Activated CD8-positive, alpha-beta memory T cell treated with anti-CD3 and anti-CD28 coated beads, Interleukin-2, amount 50 U/mL, for 4 hours (primary cell): ENCODE results near the gene KNTC1.
"Not testable (repeated sequence)": the region's sequence is repeated elsewhere in the genome, so short reads cannot be mapped to it uniquely, and the experiment has no call there.

Experiments used
- DNase-seq: peaks from one replicate; pipeline ENCODE4 v3.0.0-alpha.2; 2020

KNTC1 gene

GRCh38 chr12:122526683-122527477, at the start of gene KNTC1, which contains the start of gene RSRC2:
KNTC1 (plus strand) TSS chr12:122527249; CDS start chr12:122530064, 2,815 bp downstream.
RSRC2 (minus strand) TSS chr12:122526936; CDS start chr12:122526853, 83 bp downstream.
- DNase-seq, result peak; percentile 96

GRCh38 chr12:122480753-122481152, 46.3 kb upstream of the KNTC1 start:
- no peak for DNase-seq

- no peak for DNase-seq
Observed at GRCh38 chr12:122481861-122482260, 45.2 kb upstream of the KNTC1 start.

GRCh38 chr12:122483969-122484368, 43.1 kb upstream of the KNTC1 start:
- DNase-seq, result no peak

- not testable (repeated sequence) for DNase-seq
Observed at GRCh38 chr12:122484385-122484784, 42.7 kb upstream of the KNTC1 start.

- DNase-seq, result not testable (repeated sequence)
Observed at GRCh38 chr12:122486360-122486759, 40.7 kb upstream of the KNTC1 start.

GRCh38 chr12:122486805-122487426, 40.1 kb upstream of the KNTC1 start:
- DNase-seq, result no peak

- not testable (repeated sequence) for DNase-seq
Observed at GRCh38 chr12:122487807-122488206, 39.2 kb upstream of the KNTC1 start.

GRCh38 chr12:122489038-122489437, 38.0 kb upstream of the KNTC1 start:
- no peak for DNase-seq

- no peak for DNase-seq
Observed at GRCh38 chr12:122491991-122492390, 35.1 kb upstream of the KNTC1 start.

GRCh38 chr12:122493222-122493621, 33.8 kb upstream of the KNTC1 start:
- DNase-seq, result not testable (repeated sequence)

GRCh38 chr12:122495258-122495657, 31.8 kb upstream of the KNTC1 start:
- no peak for DNase-seq

GRCh38 chr12:122499991-122500684, 26.9 kb upstream of the KNTC1 start:
- peak; percentile 42 for DNase-seq

GRCh38 chr12:122500685-122501488, 26.2 kb upstream of the KNTC1 start, which contains the start of gene ZCCHC8:
ZCCHC8 (minus strand) TSS chr12:122500932; CDS start chr12:122500840, 92 bp downstream.
- DNase-seq, result peak; percentile 96

GRCh38 chr12:122501489-122501989, 25.5 kb upstream of the KNTC1 start:
- DNase-seq, result no peak

- DNase-seq, result no peak
Observed at GRCh38 chr12:122503147-122503751, 23.8 kb upstream of the KNTC1 start.

- no peak for DNase-seq
Observed at GRCh38 chr12:122503783-122504590, 23.1 kb upstream of the KNTC1 start.

- no peak for DNase-seq
Observed at GRCh38 chr12:122505419-122506051, 21.5 kb upstream of the KNTC1 start.

GRCh38 chr12:122506393-122506938, 20.6 kb upstream of the KNTC1 start:
- DNase-seq, result no peak

- no peak for DNase-seq
Observed at GRCh38 chr12:122508163-122508562, 18.9 kb upstream of the KNTC1 start.
